K562 (cell line): Measurements from ENCODE around the gene TRIM40.

Source experiments
- ADNP ChIP-seq: fragments of 200-800 bp; sonication (Bioruptor generic); IDR thresholded peaks from 2 replicates; pipeline ENCODE4 v1.6.1; 2016; ENCODE audit warnings: missing genetic modification characterization, missing compliant biosample characterization
- ZNF79 ChIP-seq: fragments of 250-450 bp; sonication (Bioruptor Pico); IDR thresholded peaks from 2 replicates; pipeline ENCODE4 v1.4.0; 2020; ENCODE audit warnings: low read depth, mild to moderate bottlenecking, moderate library complexity

DNA sequence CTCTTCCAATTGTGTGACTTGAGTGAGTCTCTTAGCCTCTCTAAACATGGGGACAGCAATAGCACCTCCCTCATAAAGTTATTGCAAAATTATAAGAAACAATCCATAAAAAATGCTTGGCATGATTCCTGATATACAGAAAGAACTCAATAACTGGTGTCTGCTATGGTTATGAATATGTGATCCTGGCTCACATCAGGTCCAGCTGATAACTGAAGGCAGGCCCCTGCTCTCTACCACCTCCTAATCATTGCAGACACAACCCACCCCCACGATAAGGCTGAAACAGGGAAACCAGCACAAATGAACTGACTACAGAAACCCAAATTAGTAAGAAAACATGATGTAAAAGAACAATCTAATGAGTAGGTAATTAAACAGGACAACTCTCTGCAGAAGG, 32.8 kb downstream of the TRIM40 start:
- TF ChIP-seq ADNP (tag) (no peak), ZNF79 (CRISPR knock-in tag) (no peak)
